ENCODE results near the gene TCEA3. TPM values are rescaled to one million over a fixed set of nuclear protein-coding genes. Genes with fewer than 3 reads are reported as not detected.

TCEA3 gene
- total RNA-seq, 1 experiment from 2014 or later: 0.37 TPM

- Mint-ChIP-seq H3K9me3 (peaks cover 2% of the 10 kb centered on the region; the same call in 1 of the 2 replicates), H3K4me1 (peaks cover 43% of the 10 kb centered on the region), H3K36me3 (peaks cover 3% of the 10 kb centered on the region), H3K27ac (no peak overlapping the region), H3K27me3 (ENCODE audit: low read depth) (peaks cover 20% of the 10 kb centered on the region), H3K4me3 (peak overlapping the region; percentile 27)
- TF ChIP-seq ZNF219 (CRISPR knock-in tag; IDR thresholded peaks at IDR 0.05; ENCODE audit: borderline replicate concordance) (no peak), ZBTB21 (CRISPR knock-in tag; IDR thresholded peaks at IDR 0.05; ENCODE audit: borderline replicate concordance) (no peak), ZNF396 (CRISPR knock-in tag; IDR thresholded peaks at IDR 0.05; ENCODE audit: borderline replicate concordance) (no peak), RELA (CRISPR knock-in tag; IDR thresholded peaks at IDR 0.05; ENCODE audit: borderline replicate concordance) (no peak), MAX (CRISPR knock-in tag; IDR thresholded peaks at IDR 0.05) (no peak), NR3C1 (CRISPR knock-in tag; conservative IDR thresholded peaks at IDR 0.05; ENCODE audit: low read depth) (no peak), TEAD1 (CRISPR knock-in tag; IDR thresholded peaks at IDR 0.05) (peak; percentile 30; the same call in 1 of the 2 replicates), ZBTB43 (CRISPR knock-in tag; IDR thresholded peaks at IDR 0.05) (no peak), ZNF423 (CRISPR knock-in tag; IDR thresholded peaks at IDR 0.05) (peak; percentile 64), TEAD4 (CRISPR knock-in tag; IDR thresholded peaks at IDR 0.05) (no peak), ATF1 (CRISPR knock-in tag; IDR thresholded peaks at IDR 0.05) (no peak)
- ATAC-seq: no peak; the same call in none of the 2 replicates
- DNase-seq (ENCODE audit: low spot score): peak; percentile 61
- ChIA-PET POLR2A (interaction anchor here (0.5 to 1.5 kb wide), 3 partner anchors 27 to 202 kb away, joined by 3 to 7 read pairs (median 4); partner anchors contain the start of genes HNRNPR and LUZP1), CTCF (interaction anchor here (0.6 to 4.8 kb wide), 7 partner anchors 27 to 902 kb away, joined by 3 to 48 read pairs (median 4); partner anchors contain the start of gene HNRNPR)
These were observed 53.6 kb downstream of the TCEA3 start for GRCh38 chr1:23370709-23371584.

GRCh38 chr1:23370330-23370708 lies 54.2 kb downstream of the TCEA3 start:
- ChIA-PET CTCF (interaction anchor here (0.6 to 4.8 kb wide), 3 partner anchors 30 to 170 kb away, joined by 4 to 48 read pairs (median 6); no protein-coding TSS in a partner anchor), POLR2A (interaction anchor here (1.4 kb wide), 1 partner anchor 26 kb away, joined by 7 read pairs; the partner anchor contains the start of gene HNRNPR)
- Mint-ChIP-seq H3K4me3 (peak overlapping the region; percentile 92), H3K27ac (no peak overlapping the region), H3K27me3 (ENCODE audit: low read depth) (peaks cover 26% of the 10 kb centered on the region), H3K9me3 (peaks cover 4% of the 10 kb centered on the region; the same call in 1 of the 2 replicates), H3K36me3 (peaks cover 5% of the 10 kb centered on the region), H3K4me1 (peaks cover 43% of the 10 kb centered on the region)
- no peak for ATAC-seq
- DNase-seq (ENCODE audit: low spot score): no peak
- TF ChIP-seq ZNF532 (CRISPR knock-in tag; IDR thresholded peaks at IDR 0.05; ENCODE audit: borderline replicate concordance): no peak

GRCh38 chr1:23369335-23370013 lies 55.1 kb downstream of the TCEA3 start, which contains the start of gene ZNF436:
ZNF436 (minus strand) TSS chr1:23369836; CDS start chr1:23368005, 1,831 bp downstream.
- POLR2A ChIA-PET: interaction anchor here (0.7 kb wide), 1 partner anchor 25 kb away, joined by 5 read pairs; the partner anchor contains the start of gene HNRNPR
- DNase-seq (ENCODE audit: low spot score): no peak
- Mint-ChIP-seq H3K27me3 (ENCODE audit: low read depth) (peaks cover 35% of the 10 kb centered on the region), H3K4me3 (peak within 1 kb of the TSS; percentile 92), H3K27ac (peak within 1 kb of the TSS; percentile 96), H3K36me3 (peaks cover 8% of the 10 kb centered on the region), H3K9me3 (peaks cover 9% of the 10 kb centered on the region), H3K4me1 (peaks cover 41% of the 10 kb centered on the region)
- no peak for ATAC-seq
- CTCF ChIA-PET: interaction anchor here (0.7 to 4.8 kb wide), 2 partner anchors 25 to 35 kb away, joined by 4 to 48 read pairs; partner anchors contain the start of gene HNRNPR
- TF ChIP-seq OVOL2 (CRISPR knock-in tag; IDR thresholded peaks at IDR 0.05; ENCODE audit: borderline replicate concordance) (no peak), CTCF (IDR thresholded peaks at IDR 0.05) (no peak), ZNF317 (CRISPR knock-in tag; IDR thresholded peaks at IDR 0.05; ENCODE audit: borderline replicate concordance, low read depth) (no peak), JUN (CRISPR knock-in tag; IDR thresholded peaks at IDR 0.05) (no peak), NFE2L1 (CRISPR knock-in tag; IDR thresholded peaks at IDR 0.05) (no peak), SMAD3 (CRISPR knock-in tag; IDR thresholded peaks at IDR 0.05; ENCODE audit: borderline replicate concordance) (no peak), USF1 (CRISPR knock-in tag; IDR thresholded peaks at IDR 0.05) (no peak), MLX (CRISPR knock-in tag; IDR thresholded peaks at IDR 0.05) (no peak)
